8988T (cell line): Measurements from ENCODE around the gene TMEM213.

Source experiments
- DNase-seq: peaks from one replicate; pipeline ENCODE4 v3.0.0; 2011

TMEM213 gene

GRCh38 chr7:138878051-138878450, 80.3 kb downstream of the TMEM213 start:
- no peak for DNase-seq

GRCh38 chr7:138878856-138879255, 81.1 kb downstream of the TMEM213 start:
- DNase-seq: no peak

- DNase-seq: no peak
Observed at GRCh38 chr7:138879356-138879755, 81.6 kb downstream of the TMEM213 start.

DNA sequence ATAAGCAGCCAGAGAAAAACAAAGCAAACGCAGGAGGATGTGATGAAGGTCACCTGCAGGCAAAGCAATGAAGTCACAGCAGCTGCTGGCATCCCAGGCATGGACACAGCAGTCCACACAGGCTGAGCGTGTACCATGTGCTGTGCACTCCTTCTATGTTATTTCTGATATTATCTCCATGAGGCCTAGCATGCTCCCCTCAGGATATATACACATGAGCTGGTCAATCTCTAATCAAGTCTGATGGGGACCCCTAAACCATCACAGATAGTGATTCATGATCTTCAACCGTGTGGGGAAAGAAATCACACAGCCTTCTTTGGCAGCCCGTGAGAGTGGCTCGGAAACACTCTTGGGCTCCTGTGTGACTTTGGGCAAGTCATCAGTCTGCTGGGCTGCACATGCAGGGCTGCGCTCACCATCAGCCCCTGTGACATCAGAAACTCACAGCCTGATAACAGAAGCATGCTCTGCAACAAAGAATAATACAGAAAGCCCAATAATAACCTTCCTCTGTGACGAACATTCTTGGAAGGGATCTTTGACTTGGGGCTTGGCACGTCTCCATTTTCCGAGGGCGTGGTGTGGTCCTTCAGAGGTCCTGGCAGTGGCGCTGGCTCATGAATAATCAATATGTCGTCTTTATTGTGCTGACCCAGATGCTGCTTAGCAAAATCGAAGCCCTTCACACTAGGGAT, 83.2 kb downstream of the TMEM213 start:
- no peak for DNase-seq

- DNase-seq: no peak
Observed at GRCh38 chr7:138881579-138882188, 83.9 kb downstream of the TMEM213 start.

DNA sequence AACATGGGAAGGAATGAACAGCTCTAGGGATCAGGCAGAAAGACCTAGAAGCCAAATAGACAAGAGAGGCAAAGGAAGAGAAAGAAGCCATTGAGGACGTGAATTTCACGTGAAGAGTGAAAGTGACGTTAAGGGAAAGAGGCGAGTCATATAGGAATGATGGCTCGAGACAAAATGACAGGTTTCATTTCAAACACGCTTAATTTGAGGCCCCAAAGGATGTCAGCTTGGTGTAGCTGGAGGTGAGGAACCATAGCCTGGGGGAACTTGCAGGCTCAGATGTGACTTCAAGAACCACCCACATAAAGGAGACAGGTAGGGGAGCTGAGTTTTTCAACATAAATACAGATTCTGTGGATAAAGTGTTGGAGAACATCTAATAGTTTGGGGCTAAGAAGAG, 84.5 kb downstream of the TMEM213 start:
- no peak for DNase-seq

DNA sequence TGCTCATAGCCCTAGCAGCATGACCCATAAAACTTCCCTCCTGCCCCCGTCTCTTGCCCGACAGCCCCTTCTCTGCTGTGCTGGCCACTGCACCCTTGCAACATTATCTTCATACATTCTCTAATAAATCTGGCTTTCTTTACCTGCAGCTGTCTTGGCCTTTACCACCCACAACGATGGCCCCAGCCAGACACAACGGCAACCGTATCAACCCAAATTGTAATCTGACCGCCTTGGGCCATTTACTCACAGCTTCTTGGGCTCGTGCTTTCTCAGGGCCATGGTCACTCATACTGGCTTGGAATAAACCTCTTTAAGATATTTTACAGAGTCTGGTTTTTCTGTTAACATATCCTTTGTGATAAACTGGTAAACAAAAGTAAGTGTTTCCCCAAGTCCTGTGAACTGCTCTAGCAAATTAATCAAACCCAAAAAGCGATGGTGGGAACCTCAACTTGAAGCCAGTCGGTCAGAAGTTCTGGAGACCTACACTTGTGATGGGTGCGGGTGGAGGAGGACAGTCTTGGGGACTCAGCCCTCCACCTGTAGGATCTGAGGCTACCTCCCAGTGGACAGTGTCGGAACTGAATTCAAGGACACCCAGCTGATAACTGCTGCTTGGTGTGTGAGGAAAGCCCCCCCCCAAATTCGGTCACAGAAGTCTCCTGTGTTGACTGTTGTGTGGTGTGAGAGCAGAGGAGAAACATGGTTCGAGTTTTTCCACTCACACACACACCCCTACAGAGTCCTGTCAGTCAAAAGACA, 87.8 kb downstream of the TMEM213 start:
- no peak for DNase-seq

- DNase-seq: no peak
Observed at GRCh38 chr7:138886501-138886917, 88.7 kb downstream of the TMEM213 start.

DNA sequence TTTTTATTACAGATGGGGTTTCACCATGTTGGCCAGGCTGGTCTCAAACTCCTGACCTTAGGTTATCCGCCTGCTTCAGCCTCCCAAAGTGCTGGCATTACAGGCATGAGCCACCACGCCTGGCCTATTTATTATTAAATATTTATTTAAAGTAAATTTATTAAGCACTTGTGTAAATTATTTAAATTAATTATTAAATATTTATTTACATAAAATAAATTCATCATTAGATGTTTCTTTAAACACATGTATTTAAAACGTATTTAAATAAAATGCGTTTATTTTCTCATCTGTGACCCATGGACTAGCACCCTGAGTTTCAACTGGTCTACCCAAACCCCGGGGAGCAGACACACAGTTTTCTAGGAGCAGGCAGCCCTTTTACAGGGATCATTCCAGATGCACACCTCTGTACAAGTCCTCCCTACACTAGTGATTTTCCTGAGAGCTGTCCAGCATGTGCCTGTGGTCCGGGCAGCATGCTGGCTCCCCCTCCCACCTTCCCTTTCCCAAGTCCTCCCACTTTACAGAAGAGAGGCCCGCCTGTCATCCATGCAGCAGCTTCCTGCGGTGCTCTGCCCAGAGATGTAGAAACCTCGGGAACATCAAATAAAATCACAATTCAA, 89.4 kb downstream of the TMEM213 start:
- DNase-seq: no peak
